ENCODE results near the gene GRXCR1.

DNA sequence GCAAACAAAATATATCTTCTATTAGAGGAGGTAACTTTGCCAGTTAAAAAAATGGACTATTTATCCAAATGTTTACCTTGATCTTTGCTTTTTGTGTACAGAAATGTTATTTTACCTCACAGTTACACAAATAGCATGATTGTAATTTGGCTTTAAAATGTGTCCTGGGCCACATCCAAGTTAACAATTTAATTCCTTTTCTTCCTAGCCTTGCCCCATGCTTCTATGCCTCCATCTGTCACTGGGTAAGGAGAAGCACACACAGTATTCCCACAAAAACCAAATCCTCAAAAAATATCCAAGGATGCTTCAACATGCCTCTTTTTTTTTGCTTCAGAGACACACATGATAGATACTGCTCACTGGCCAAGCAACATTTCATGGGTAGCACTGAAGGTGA lies 30.9 kb downstream of the GRXCR1 start:
- TF ChIP-seq POLR2A (IDR thresholded peaks at IDR 0.05; ENCODE audit: low read depth, low read length) (no peak), POLR2AphosphoS5 (IDR thresholded peaks at IDR 0.05; ENCODE audit: low read depth, low read length) (no peak), TAF1 (IDR thresholded peaks at IDR 0.05; ENCODE audit: low read depth, low read length) (no peak), POU2F2 (IDR thresholded peaks at IDR 0.05; ENCODE audit: low read depth, low read length) (no peak), PAX5 (IDR thresholded peaks at IDR 0.05; ENCODE audit: insufficient read depth, low read length, severe bottlenecking) (no peak)

Data from GM12891 (cell line).